ENCODE results near the gene BET1L. TPM values are rescaled to one million over a fixed set of nuclear protein-coding genes. Genes with fewer than 3 reads are reported as not detected.

BET1L gene
- total RNA-seq, 1 experiment from 2014 or later = 56.8 TPM

DNA sequence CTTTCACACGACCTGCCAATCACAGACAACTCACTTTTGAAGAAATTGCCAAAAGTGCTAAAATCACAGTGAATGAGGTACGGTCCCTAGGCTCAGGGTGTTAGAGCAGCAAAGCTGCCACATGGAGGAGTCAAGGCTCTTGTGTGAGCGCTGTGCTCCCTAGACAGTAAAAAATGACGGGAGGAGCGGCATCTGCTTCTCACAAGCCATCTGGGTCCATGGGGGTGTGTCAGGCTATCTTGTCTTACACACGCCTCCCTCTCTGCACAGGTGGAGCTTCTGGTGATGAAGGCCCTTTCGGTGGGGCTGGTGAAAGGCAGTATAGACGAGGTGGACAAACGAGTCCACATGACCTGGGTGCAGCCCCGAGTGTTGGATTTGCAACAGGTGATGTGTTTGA, 44.4 kb upstream of the BET1L start:
- H3K4me1 Mint-ChIP-seq (ENCODE audit: low read depth, unreplicated experiment) = no peaks in the 10 kb centered on the region
- Histone ChIP-seq H3K36me3 (ENCODE audit: control insufficient read depth, insufficient read depth, low read length) (peaks cover 5% of the 10 kb centered on the region), H3K4me3 (ENCODE audit: low read depth, low read length) (no peak overlapping the region), H3K27me3 (replicated peaks; ENCODE audit: control insufficient read depth, insufficient read depth, low read length) (no peaks in the 10 kb centered on the region), H3K4me1 (no peaks in the 10 kb centered on the region), H3K9me3 (no peaks in the 10 kb centered on the region)
- intact Hi-C loops (cut with micrococcal nuclease; ENCODE audit: unreplicated experiment) = no loop called here
- no TSS peak for BruUV-seq (replicated peaks)
- POLR2A ChIA-PET = interaction anchor here (0.8 to 1.2 kb wide), 3 partner anchors 10 to 142 kb away, joined by 3 to 7 read pairs (median 5); partner anchors contain the start of gene PKP3
- peaks cover 9% of the 10 kb centered on the region for H3K9me3 Mint-ChIP-seq (ENCODE audit: unreplicated experiment)
- DNase-seq = no peak
- no peaks in the 10 kb centered on the region for H3K27me3 Mint-ChIP-seq (ENCODE audit: insufficient read depth, unreplicated experiment)
- CTCF ChIA-PET = interaction anchor here (1.2 to 1.5 kb wide), 3 partner anchors 14 to 54 kb away, joined by 3 to 7 read pairs (median 6); no protein-coding TSS in a partner anchor
- peaks cover 71% of the 10 kb centered on the region for H3K36me3 Mint-ChIP-seq (ENCODE audit: insufficient read depth, unreplicated experiment)
- TF ChIP-seq, protein P1, sequence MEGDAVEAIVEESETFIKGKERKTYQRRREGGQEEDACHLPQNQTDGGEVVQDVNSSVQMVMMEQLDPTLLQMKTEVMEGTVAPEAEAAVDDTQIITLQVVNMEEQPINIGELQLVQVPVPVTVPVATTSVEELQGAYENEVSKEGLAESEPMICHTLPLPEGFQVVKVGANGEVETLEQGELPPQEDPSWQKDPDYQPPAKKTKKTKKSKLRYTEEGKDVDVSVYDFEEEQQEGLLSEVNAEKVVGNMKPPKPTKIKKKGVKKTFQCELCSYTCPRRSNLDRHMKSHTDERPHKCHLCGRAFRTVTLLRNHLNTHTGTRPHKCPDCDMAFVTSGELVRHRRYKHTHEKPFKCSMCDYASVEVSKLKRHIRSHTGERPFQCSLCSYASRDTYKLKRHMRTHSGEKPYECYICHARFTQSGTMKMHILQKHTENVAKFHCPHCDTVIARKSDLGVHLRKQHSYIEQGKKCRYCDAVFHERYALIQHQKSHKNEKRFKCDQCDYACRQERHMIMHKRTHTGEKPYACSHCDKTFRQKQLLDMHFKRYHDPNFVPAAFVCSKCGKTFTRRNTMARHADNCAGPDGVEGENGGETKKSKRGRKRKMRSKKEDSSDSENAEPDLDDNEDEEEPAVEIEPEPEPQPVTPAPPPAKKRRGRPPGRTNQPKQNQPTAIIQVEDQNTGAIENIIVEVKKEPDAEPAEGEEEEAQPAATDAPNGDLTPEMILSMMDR (IDR thresholded peaks at IDR 0.05; ENCODE audit: insufficient read depth in 1 of 2, low read depth in 1 of 2, low read length in 1 of 2, severe bottlenecking in 1 of 2, unreplicated experiment in 1 of 2) = no peak
- no peak overlapping the region for H3K4me3 Mint-ChIP-seq (ENCODE audit: unreplicated experiment)
- H3K27ac Mint-ChIP-seq (ENCODE audit: unreplicated experiment) = no peak overlapping the region

DNA sequence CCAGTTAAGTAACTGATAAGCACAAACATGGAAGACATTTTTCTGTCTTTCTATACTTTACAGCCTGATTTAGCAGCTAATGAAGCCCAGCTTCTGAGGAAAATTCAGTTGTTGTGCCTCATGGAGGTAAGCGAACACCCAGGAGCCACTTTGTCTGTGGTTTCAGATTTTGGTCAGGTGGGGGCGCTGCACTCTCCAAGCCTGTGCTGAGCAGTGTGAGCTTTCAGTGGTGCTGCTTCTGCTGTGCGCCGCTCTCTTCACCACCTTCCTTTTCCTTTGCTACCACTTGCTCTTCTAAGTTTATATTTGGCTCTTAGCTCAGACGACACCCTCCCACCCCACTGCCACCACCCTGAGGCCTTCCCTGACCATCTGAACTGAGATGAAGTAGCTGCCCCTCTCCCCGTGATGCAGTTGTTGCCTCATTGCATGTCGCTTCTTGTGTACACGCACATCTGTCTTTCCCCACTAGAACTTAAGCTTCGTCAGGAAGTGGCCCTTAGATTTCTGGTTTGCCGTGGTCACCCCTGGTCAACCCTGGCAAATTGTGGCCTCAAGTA, 43.6 kb upstream of the BET1L start:
- Histone ChIP-seq H3K4me1 (no peaks in the 10 kb centered on the region), H3K4me3 (ENCODE audit: low read depth, low read length) (no peak overlapping the region), H3K27me3 (replicated peaks; ENCODE audit: control insufficient read depth, insufficient read depth, low read length) (no peaks in the 10 kb centered on the region), H3K36me3 (ENCODE audit: control insufficient read depth, insufficient read depth, low read length) (peaks cover 5% of the 10 kb centered on the region), H3K9me3 (no peaks in the 10 kb centered on the region)
- POLR2A ChIA-PET = interaction anchor here (0.5 to 1.2 kb wide), 4 partner anchors 34 to 143 kb away, joined by 3 to 7 read pairs (median 5); partner anchors contain the start of genes BET1L, PKP3 and RIC8A
- peak; percentile 57 to 73 for DNase-seq
- CTCF ChIA-PET = interaction anchor here (0.5 to 1.5 kb wide), 20 partner anchors 8 to 594 kb away, joined by 3 to 15 read pairs (median 4); partner anchors contain the start of genes ANO9, BET1L and RIC8A
- H3K9me3 Mint-ChIP-seq (ENCODE audit: unreplicated experiment) = peaks cover 6% of the 10 kb centered on the region
- peaks cover 76% of the 10 kb centered on the region for H3K36me3 Mint-ChIP-seq (ENCODE audit: insufficient read depth, unreplicated experiment)
- no peaks in the 10 kb centered on the region for H3K27me3 Mint-ChIP-seq (ENCODE audit: insufficient read depth, unreplicated experiment)
- no peaks in the 10 kb centered on the region for H3K4me1 Mint-ChIP-seq (ENCODE audit: low read depth, unreplicated experiment)
- BruUV-seq (replicated peaks) = no TSS peak
- intact Hi-C loops (cut with micrococcal nuclease; ENCODE audit: unreplicated experiment) = no loop called here
- no peak overlapping the region for H3K4me3 Mint-ChIP-seq (ENCODE audit: unreplicated experiment)
- H3K27ac Mint-ChIP-seq (ENCODE audit: unreplicated experiment) = no peak overlapping the region
- TF ChIP-seq, protein P1 (IDR thresholded peaks at IDR 0.05; ENCODE audit: insufficient read depth in 1 of 2, low read depth in 1 of 2, low read length in 1 of 2, severe bottlenecking in 1 of 2, unreplicated experiment in 1 of 2) = peak; percentile 54 to 66

DNA sequence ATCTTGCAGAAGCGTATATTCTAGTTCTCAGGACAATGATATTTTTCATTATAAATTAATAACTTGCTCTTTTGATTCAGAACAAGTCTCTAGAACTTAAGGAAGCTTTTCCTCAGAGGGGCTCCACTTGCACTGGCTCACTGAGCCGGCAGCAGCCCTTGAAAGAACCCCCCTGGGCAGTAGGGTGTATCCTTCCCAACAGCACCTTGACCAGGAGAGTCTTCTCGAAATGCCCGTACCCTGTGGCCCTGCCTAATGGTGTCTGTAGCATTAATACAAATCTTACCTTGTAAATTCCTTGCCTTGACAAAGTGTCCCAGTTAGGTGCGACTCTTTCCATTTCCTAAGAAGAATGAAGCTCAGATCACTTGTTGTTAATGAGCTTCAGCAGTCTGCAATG, 43.1 kb upstream of the BET1L start:
- H3K27ac Mint-ChIP-seq (ENCODE audit: unreplicated experiment) = no peak overlapping the region
- H3K4me1 Mint-ChIP-seq (ENCODE audit: low read depth, unreplicated experiment) = no peaks in the 10 kb centered on the region
- H3K36me3 ChIP-seq (ENCODE audit: control insufficient read depth, insufficient read depth, low read length) = peaks cover 5% of the 10 kb centered on the region
- H3K9me3 ChIP-seq = no peaks in the 10 kb centered on the region
- no TSS peak for BruUV-seq (replicated peaks)
- ChIA-PET POLR2A (interaction anchor here (0.5 to 1.2 kb wide), 3 partner anchors 35 to 105 kb away, joined by 3 to 5 read pairs (median 5); partner anchors contain the start of genes BET1L and RIC8A), CTCF (interaction anchor here (0.5 to 1.5 kb wide), 20 partner anchors 9 to 595 kb away, joined by 3 to 15 read pairs (median 4); partner anchors contain the start of genes ANO9, BET1L and RIC8A)
- peaks cover 78% of the 10 kb centered on the region for H3K36me3 Mint-ChIP-seq (ENCODE audit: insufficient read depth, unreplicated experiment)
- peaks cover under 1% of the 10 kb centered on the region for H3K9me3 Mint-ChIP-seq (ENCODE audit: unreplicated experiment)
- intact Hi-C loops (cut with micrococcal nuclease; ENCODE audit: unreplicated experiment) = no loop called here
- H3K27me3 Mint-ChIP-seq (ENCODE audit: insufficient read depth, unreplicated experiment) = no peaks in the 10 kb centered on the region
- no peak for DNase-seq
- TF ChIP-seq, protein P1 (IDR thresholded peaks at IDR 0.05; ENCODE audit: insufficient read depth in 1 of 2, low read depth in 1 of 2, low read length in 1 of 2, severe bottlenecking in 1 of 2, unreplicated experiment in 1 of 2) = no peak
- no peak overlapping the region for H3K4me3 Mint-ChIP-seq (ENCODE audit: unreplicated experiment)
- H3K27me3 ChIP-seq (replicated peaks; ENCODE audit: control insufficient read depth, insufficient read depth, low read length) = no peaks in the 10 kb centered on the region
- no peaks in the 10 kb centered on the region for H3K4me1 ChIP-seq
- no peak overlapping the region for H3K4me3 ChIP-seq (ENCODE audit: low read depth, low read length)

Data from Caco-2 (cell line).